ENCODE results near the gene ATRIP.

The ATRIP gene

GRCh38 chr3:48410205-48411040 is 36.1 kb upstream of the ATRIP start:
- DNase-seq = no peak

GRCh38 chr3:48411041-48411588 is 35.4 kb upstream of the ATRIP start:
- DNase-seq = no peak

GRCh38 chr3:48411606-48412374 is 34.7 kb upstream of the ATRIP start:
- DNase-seq = no peak

GRCh38 chr3:48412375-48413001 is 34.0 kb upstream of the ATRIP start:
- no peak for DNase-seq

GRCh38 chr3:48413086-48413485 is 33.5 kb upstream of the ATRIP start:
- no peak for DNase-seq

GRCh38 chr3:48413611-48414010 is 32.9 kb upstream of the ATRIP start:
- DNase-seq = no peak

- no peak for DNase-seq
These were observed 31.9 kb upstream of the ATRIP start for GRCh38 chr3:48414376-48415250.

GRCh38 chr3:48415251-48415953 is 31.1 kb upstream of the ATRIP start:
- no peak for DNase-seq

- DNase-seq = no peak
These were observed 30.4 kb upstream of the ATRIP start for GRCh38 chr3:48416091-48416505.

GRCh38 chr3:48416546-48416945 is 30.0 kb upstream of the ATRIP start:
- DNase-seq = no peak

GRCh38 chr3:48417529-48418108 is 28.9 kb upstream of the ATRIP start:
- DNase-seq = no peak

GRCh38 chr3:48418140-48418539 is 28.4 kb upstream of the ATRIP start:
- DNase-seq = no peak

GRCh38 chr3:48418651-48419050 is 27.9 kb upstream of the ATRIP start:
- no peak for DNase-seq

- no peak for DNase-seq
These were observed 27.4 kb upstream of the ATRIP start for GRCh38 chr3:48419149-48419548.

GRCh38 chr3:48419597-48419996 is 26.9 kb upstream of the ATRIP start:
- no peak for DNase-seq

- no peak for DNase-seq
These were observed 26.0 kb upstream of the ATRIP start for GRCh38 chr3:48420561-48420960.

- DNase-seq = no peak
These were observed 24.3 kb upstream of the ATRIP start for GRCh38 chr3:48422272-48422671.

GRCh38 chr3:48422681-48423080 is 23.9 kb upstream of the ATRIP start:
- no peak for DNase-seq

GRCh38 chr3:48423241-48423882 is 23.2 kb upstream of the ATRIP start:
- no peak for DNase-seq

GRCh38 chr3:48423883-48424695 is 22.4 kb upstream of the ATRIP start:
- no peak for DNase-seq
